Measurements from ENCODE around the gene ANGPT4.

Gene ANGPT4, protein sequence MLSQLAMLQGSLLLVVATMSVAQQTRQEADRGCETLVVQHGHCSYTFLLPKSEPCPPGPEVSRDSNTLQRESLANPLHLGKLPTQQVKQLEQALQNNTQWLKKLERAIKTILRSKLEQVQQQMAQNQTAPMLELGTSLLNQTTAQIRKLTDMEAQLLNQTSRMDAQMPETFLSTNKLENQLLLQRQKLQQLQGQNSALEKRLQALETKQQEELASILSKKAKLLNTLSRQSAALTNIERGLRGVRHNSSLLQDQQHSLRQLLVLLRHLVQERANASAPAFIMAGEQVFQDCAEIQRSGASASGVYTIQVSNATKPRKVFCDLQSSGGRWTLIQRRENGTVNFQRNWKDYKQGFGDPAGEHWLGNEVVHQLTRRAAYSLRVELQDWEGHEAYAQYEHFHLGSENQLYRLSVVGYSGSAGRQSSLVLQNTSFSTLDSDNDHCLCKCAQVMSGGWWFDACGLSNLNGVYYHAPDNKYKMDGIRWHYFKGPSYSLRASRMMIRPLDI

DNA sequence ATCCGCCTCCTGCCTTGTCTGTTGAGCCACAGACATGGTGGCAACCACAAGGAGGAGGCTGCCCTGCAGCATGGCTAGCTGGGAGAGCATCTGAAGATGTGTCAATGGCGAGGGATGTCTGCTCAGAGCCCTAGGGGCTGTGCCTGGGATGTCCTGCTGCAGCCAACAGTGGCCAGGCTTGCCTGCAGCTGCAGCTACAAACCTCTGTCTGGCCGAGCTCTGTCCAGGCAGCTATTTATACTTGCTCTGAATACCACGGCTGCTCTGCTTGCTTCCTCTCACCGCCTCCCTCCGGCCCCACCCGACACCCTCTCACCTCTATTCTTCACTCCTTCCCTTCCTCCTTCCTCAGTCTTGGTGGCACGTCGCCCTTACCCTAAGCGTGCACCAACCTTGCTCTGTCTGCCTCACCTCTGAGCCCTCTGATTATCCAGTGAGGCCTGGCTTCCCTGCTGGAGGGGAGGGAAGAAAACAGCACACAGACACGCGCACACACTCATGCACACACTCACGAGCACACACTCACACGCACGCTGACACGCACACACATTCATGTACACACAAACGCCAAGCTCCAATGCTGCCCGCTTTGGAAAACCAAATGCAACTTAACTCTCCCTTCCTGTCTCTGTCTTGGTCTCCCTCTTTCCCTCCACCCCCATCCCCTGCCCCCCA lies at the start of gene ANGPT4:
Gene ANGPT4, minus strand, starts transcription at position 210 of the 675 bp plus-strand sequence. Its CDS starts 120 bp downstream, at position 90.
- Mint-ChIP-seq H3K27me3 (no peaks in the 10 kb centered on the region), H3K9me3 (no peaks in the 10 kb centered on the region), H3K36me3 (ENCODE audit: low read depth) (no peaks in the 10 kb centered on the region), H3K27ac (no peak within 1 kb of the TSS), H3K4me3 (no peak within 1 kb of the TSS), H3K4me1 (ENCODE audit: low read depth) (no peaks in the 10 kb centered on the region)

DNA sequence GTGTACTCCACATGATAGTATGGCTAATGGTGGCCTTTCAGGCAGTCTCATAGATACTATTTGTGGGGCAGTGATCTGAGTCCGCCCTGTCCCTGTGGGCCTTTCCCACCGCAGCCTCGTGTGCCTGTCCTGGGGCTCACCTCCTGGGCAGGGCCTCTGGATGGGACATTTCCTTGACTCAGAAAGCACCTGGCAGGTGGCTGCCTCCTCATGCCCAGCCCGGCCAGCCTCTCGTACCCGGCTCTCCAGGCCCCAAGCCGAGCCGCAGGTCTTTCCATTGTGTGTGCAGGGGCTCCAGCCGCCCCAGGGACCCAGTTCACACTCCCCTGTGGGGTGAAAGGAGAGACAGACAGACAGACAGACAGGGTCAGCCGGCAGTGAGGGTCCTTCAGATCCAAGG lies 47.7 kb upstream of the ANGPT4 start:
- Mint-ChIP-seq H3K27me3 (peaks cover 8% of the 10 kb centered on the region), H3K27ac (no peak overlapping the region), H3K9me3 (no peaks in the 10 kb centered on the region), H3K36me3 (ENCODE audit: low read depth) (no peaks in the 10 kb centered on the region), H3K4me1 (ENCODE audit: low read depth) (no peaks in the 10 kb centered on the region), H3K4me3 (no peak overlapping the region)

GRCh38 chr20:962683-963082 lies 46.5 kb upstream of the ANGPT4 start:
- Mint-ChIP-seq H3K36me3 (ENCODE audit: low read depth) (no peaks in the 10 kb centered on the region), H3K4me3 (no peak overlapping the region), H3K27ac (no peak overlapping the region), H3K9me3 (no peaks in the 10 kb centered on the region), H3K4me1 (ENCODE audit: low read depth) (no peaks in the 10 kb centered on the region), H3K27me3 (peaks cover 10% of the 10 kb centered on the region)

- H3K4me1 Mint-ChIP-seq (ENCODE audit: low read depth), result no peaks in the 10 kb centered on the region
- no peaks in the 10 kb centered on the region for H3K36me3 Mint-ChIP-seq (ENCODE audit: low read depth)
- H3K9me3 Mint-ChIP-seq, result no peaks in the 10 kb centered on the region
- H3K27me3 Mint-ChIP-seq, result peaks cover 12% of the 10 kb centered on the region
- H3K27ac Mint-ChIP-seq, result no peak overlapping the region
- no peak overlapping the region for H3K4me3 Mint-ChIP-seq
Measured at GRCh38 chr20:962223-962622, 46.1 kb upstream of the ANGPT4 start.

- no peaks in the 10 kb centered on the region for H3K4me1 Mint-ChIP-seq (ENCODE audit: low read depth)
- H3K27ac Mint-ChIP-seq, result no peak overlapping the region
- H3K9me3 Mint-ChIP-seq, result no peaks in the 10 kb centered on the region
- no peak overlapping the region for H3K4me3 Mint-ChIP-seq
- H3K36me3 Mint-ChIP-seq (ENCODE audit: low read depth), result no peaks in the 10 kb centered on the region
- peaks cover 10% of the 10 kb centered on the region for H3K27me3 Mint-ChIP-seq
Measured at GRCh38 chr20:961768-962167, 45.6 kb upstream of the ANGPT4 start.

- H3K4me1 Mint-ChIP-seq (ENCODE audit: low read depth), result no peaks in the 10 kb centered on the region
- H3K4me3 Mint-ChIP-seq, result no peak overlapping the region
- no peaks in the 10 kb centered on the region for H3K36me3 Mint-ChIP-seq (ENCODE audit: low read depth)
- no peaks in the 10 kb centered on the region for H3K9me3 Mint-ChIP-seq
- H3K27me3 Mint-ChIP-seq, result peaks cover 24% of the 10 kb centered on the region
- H3K27ac Mint-ChIP-seq, result no peak overlapping the region
Measured at GRCh38 chr20:959996-960615, 44.0 kb upstream of the ANGPT4 start.

GRCh38 chr20:958936-959815 lies 43.0 kb upstream of the ANGPT4 start:
- no peaks in the 10 kb centered on the region for H3K4me1 Mint-ChIP-seq (ENCODE audit: low read depth)
- H3K27ac Mint-ChIP-seq, result no peak overlapping the region
- H3K36me3 Mint-ChIP-seq (ENCODE audit: low read depth), result no peaks in the 10 kb centered on the region
- peaks cover 28% of the 10 kb centered on the region for H3K27me3 Mint-ChIP-seq
- H3K4me3 Mint-ChIP-seq, result no peak overlapping the region
- H3K9me3 Mint-ChIP-seq, result no peaks in the 10 kb centered on the region

DNA sequence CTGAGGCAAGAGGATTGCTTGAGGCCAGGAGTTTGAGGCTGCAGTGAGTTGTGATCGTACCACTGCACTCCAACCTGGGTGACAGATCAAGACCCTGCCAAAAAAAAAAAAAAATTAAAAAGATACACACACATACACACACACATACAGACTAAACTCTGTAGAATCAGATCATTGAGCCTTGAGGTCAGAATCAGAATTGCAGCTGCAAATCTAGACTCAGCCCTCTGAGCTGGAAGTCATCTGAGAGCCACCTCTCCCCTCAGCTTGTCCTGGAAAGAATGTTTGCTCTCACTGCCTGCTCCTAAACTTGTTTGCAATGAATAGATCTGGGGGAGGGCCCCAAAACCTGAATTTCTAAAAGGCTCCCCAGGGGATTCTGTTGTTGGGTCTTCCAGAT lies 41.4 kb upstream of the ANGPT4 start:
- H3K36me3 Mint-ChIP-seq (ENCODE audit: low read depth), result no peaks in the 10 kb centered on the region
- no peaks in the 10 kb centered on the region for H3K9me3 Mint-ChIP-seq
- H3K27ac Mint-ChIP-seq, result no peak overlapping the region
- H3K4me1 Mint-ChIP-seq (ENCODE audit: low read depth), result no peaks in the 10 kb centered on the region
- H3K4me3 Mint-ChIP-seq, result no peak overlapping the region
- H3K27me3 Mint-ChIP-seq, result peaks cover 32% of the 10 kb centered on the region

- Mint-ChIP-seq H3K4me1 (ENCODE audit: low read depth) (no peaks in the 10 kb centered on the region), H3K27me3 (peaks cover 32% of the 10 kb centered on the region), H3K4me3 (no peak overlapping the region), H3K9me3 (no peaks in the 10 kb centered on the region), H3K36me3 (ENCODE audit: low read depth) (no peaks in the 10 kb centered on the region), H3K27ac (no peak overlapping the region)
Measured at GRCh38 chr20:956330-956951, 40.3 kb upstream of the ANGPT4 start.

DNA sequence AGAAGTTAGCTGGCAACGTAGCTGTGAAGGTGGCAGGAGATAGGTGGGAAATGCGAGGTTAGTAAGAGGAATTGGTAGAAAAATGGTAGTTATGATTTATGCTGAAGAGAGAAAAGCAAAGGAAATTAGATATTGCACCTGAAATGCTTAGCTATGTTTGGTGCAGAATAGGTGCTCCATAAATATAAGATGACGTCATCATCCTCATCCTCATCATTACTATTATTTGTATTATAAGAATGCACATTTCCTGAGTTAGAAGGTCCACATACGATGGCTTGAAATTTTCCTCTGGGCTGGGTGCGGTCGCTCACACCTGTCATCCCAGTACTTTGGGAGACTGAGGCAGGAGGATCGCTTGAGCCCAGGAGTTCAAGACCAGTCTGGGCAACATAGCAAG lies 39.5 kb upstream of the ANGPT4 start:
- no peaks in the 10 kb centered on the region for H3K9me3 Mint-ChIP-seq

GRCh38 chr20:955111-955510 lies 39.0 kb upstream of the ANGPT4 start:
- Mint-ChIP-seq H3K27ac (no peak overlapping the region), H3K9me3 (no peaks in the 10 kb centered on the region), H3K4me3 (no peak overlapping the region), H3K4me1 (ENCODE audit: low read depth) (no peaks in the 10 kb centered on the region), H3K27me3 (peaks cover 32% of the 10 kb centered on the region), H3K36me3 (ENCODE audit: low read depth) (no peaks in the 10 kb centered on the region)

More for the DNA sequence above, 39.5 kb upstream of the ANGPT4 start:
- Mint-ChIP-seq H3K36me3 (ENCODE audit: low read depth) (no peaks in the 10 kb centered on the region), H3K27ac (no peak overlapping the region), H3K4me3 (no peak overlapping the region), H3K27me3 (peaks cover 32% of the 10 kb centered on the region), H3K4me1 (ENCODE audit: low read depth) (no peaks in the 10 kb centered on the region)

DNA sequence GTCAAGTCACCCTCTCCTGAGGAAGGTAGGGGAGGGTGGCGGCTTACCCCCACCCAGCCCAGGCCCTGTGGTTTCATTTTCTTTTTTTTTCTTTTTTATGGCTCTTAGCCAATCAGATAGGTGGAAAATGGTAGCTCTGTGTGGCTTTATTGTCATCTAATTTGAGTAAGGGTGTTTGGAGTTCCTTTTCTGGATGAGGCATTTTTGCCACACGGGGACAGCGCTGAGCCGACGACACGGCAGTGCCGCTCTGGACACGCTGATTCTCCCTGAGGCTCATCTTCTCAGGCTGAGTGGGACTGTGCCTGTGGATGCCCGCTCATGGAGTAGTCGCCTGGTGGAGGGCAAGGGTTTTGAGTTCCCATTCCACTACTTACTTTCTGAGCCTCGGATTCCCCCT lies 37.6 kb upstream of the ANGPT4 start:
- H3K27ac Mint-ChIP-seq, result no peak overlapping the region
- H3K36me3 Mint-ChIP-seq (ENCODE audit: low read depth), result no peaks in the 10 kb centered on the region
- peaks cover 35% of the 10 kb centered on the region for H3K27me3 Mint-ChIP-seq

GRCh38 chr20:952196-952795 lies 36.2 kb upstream of the ANGPT4 start:
- Mint-ChIP-seq H3K9me3 (no peaks in the 10 kb centered on the region), H3K36me3 (ENCODE audit: low read depth) (no peaks in the 10 kb centered on the region), H3K4me3 (no peak overlapping the region), H3K27ac (no peak overlapping the region), H3K27me3 (peaks cover 40% of the 10 kb centered on the region), H3K4me1 (ENCODE audit: low read depth) (no peaks in the 10 kb centered on the region)

More for the DNA sequence above, 37.6 kb upstream of the ANGPT4 start:
- Mint-ChIP-seq H3K4me3 (no peak overlapping the region), H3K4me1 (ENCODE audit: low read depth) (no peaks in the 10 kb centered on the region), H3K9me3 (no peaks in the 10 kb centered on the region)

Measured in stimulated activated naive CD8-positive, alpha-beta T cell treated with anti-CD3 and anti-CD28 coated beads, Interleukin-15, Interleukin-2, amounts not matched to agents 100 ng/mL and 50 ng/mL, for 24 hours (primary cell).